ENCODE data around the gene SHF.

SHF gene

GRCh38 chr15:45168751-45169551 lies 18.8 kb downstream of the SHF start:
- no peak for DNase-seq

GRCh38 chr15:45168286-45168685 lies 19.5 kb downstream of the SHF start:
- DNase-seq = no peak

GRCh38 chr15:45167631-45168205 lies 20.0 kb downstream of the SHF start:
- no peak for DNase-seq

GRCh38 chr15:45166834-45167630 lies 20.7 kb downstream of the SHF start:
- peak; percentile 88 for DNase-seq

- DNase-seq = no peak
Measured at GRCh38 chr15:45165536-45165935, 22.2 kb downstream of the SHF start.

GRCh38 chr15:45164914-45165313 lies 22.9 kb downstream of the SHF start:
- no peak for DNase-seq

GRCh38 chr15:45163508-45163856 lies 24.3 kb downstream of the SHF start:
- no peak for DNase-seq

GRCh38 chr15:45162771-45163507 lies 24.8 kb downstream of the SHF start:
- peak; percentile 80 for DNase-seq

GRCh38 chr15:45161666-45162065 lies 26.1 kb downstream of the SHF start:
- no peak for DNase-seq

- DNase-seq = peak; percentile 9
Measured at GRCh38 chr15:45157974-45158373, 29.8 kb downstream of the SHF start.

GRCh38 chr15:45156744-45157455 lies 30.9 kb downstream of the SHF start:
- DNase-seq = no peak

GRCh38 chr15:45155739-45156138 lies 32.0 kb downstream of the SHF start:
- no peak for DNase-seq

GRCh38 chr15:45151998-45152828 lies 35.6 kb downstream of the SHF start:
- no peak for DNase-seq

GRCh38 chr15:45150997-45151396 lies 36.8 kb downstream of the SHF start:
- DNase-seq = no peak

GRCh38 chr15:45150481-45150880 lies 37.3 kb downstream of the SHF start:
- DNase-seq = no peak

GRCh38 chr15:45149060-45149459 lies 38.7 kb downstream of the SHF start:
- DNase-seq = no peak

- no peak for DNase-seq
Measured at GRCh38 chr15:45148076-45149059, 39.4 kb downstream of the SHF start.

- DNase-seq = no peak
Measured at GRCh38 chr15:45147606-45148005, 40.2 kb downstream of the SHF start.

- DNase-seq = peak; percentile 7
Measured at GRCh38 chr15:45146405-45146804, 41.4 kb downstream of the SHF start.

GRCh38 chr15:45144775-45145174 lies 43.0 kb downstream of the SHF start:
- DNase-seq = no peak
